Cortex of kidney (tissue), 1 donor: ENCODE data around the gene RPP14.
"Not testable (repeated sequence)": the region's sequence is repeated elsewhere in the genome, so short reads cannot be mapped to it uniquely, and the experiment has no call there.

Experiments
- DNase-seq: peaks from one replicate; lab custom pipeline; 2025; lab: John Stamatoyannopoulos, UW

RPP14 gene

DNA sequence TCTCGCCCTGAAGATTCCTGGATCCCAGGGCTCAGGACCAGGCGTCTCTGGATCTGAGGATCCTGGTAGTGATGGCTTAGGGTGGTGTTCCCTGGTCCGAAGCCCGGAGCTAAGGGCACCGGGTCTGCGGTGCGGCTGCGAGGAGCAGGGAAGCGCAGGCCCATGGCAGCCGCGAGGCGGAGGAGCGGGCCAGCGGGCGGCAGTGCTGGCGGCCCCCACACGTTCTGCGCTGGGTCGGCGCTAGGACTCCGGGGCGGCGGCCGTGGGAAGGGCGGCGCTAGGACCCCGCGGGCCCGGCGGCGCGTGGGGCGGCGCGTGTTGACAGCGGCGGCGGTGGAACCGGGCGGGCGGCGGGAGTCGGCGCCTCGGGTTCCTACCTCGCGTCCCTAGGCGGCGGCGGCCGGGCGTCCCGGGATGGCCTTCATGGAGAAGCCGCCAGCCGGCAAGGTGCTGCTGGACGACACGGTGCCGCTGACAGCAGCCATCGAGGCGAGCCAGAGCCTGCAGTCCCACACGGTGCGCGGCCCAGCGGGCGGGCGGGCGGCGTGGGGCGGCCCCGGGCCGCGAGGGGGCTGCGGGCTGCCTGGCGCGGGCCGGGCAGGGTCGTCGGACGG lies 26.6 kb downstream of the RPP14 start, which contains the start of gene PXK:
TSS of gene PXK (plus strand) at position 318 of the 614 bp plus-strand sequence. CDS start at position 415, 97 bp downstream.
- peak; percentile 10 for DNase-seq

DNA sequence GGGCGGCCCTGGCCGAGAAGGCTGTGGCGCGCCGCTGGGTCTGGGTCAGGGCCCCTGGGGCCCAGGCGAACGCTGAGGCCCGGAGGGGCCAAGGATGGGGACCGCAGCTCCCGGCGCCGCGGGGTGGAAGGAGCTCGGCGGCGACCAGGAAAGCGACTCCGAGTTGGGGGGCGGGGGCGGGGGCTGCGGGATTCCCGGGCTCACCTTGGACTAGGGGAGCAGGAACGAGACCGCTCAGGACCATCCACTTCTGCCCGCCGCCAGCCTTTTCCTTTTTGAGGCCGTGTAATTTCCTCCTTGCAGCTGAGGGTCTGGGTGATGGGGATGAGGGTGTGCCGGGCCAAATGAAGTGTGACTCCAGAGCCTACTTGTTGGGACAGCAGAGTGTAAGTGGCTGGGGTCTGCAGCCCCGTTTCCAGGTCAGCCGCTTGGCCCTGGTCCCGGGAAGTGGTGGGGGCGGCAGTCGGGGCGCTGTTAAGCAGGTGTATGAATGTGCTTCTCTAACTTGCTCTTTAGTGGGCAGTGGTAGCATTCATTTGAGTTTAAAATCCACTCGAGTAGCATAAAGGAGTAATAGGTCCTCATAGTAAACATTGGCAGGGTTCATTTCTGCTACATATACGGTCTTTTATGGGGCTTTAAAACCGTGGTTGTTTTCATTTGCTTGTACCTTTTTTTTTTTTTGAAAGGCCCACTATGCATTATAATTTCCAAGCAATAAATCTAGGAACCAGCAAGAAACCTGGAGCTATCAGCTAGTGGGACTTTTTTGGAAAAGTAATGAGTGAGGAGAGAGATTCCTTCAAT lies 27.4 kb downstream of the RPP14 start:
- no peak for DNase-seq

DNA sequence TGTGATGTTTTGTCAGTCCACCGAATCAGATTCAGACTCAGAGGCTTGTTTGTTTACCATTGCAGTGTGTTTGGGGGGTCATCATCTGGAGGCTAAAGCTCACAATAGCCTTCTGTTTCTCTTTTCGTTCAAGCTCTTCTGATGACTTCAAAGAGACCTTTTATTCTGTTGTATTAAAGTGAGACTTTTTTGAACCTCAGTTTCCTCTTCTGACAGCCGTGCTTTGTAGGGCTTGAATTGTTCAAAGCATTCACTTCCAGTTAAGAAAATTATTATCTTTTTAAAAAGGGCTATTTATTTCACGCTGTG lies 27.9 kb downstream of the RPP14 start:
- no peak for DNase-seq

DNA sequence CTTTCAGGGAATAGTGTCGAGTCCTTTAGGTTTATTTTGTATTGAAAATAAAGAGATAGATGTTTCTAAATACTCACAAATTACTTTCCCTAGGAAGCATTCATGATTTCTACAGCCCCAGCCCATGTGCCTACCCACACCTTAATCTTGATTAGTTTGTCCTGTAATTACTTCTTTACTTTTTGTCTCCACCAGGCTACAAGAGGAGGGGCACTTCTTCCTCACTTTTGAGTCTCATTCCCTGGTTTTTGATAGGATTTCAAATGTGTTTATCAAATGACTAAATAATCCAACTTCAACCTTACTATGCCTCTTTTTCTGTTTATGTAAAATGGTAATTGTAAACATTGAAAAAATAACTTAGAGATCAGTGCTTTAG lies 28.4 kb downstream of the RPP14 start:
- DNase-seq = no peak

DNA sequence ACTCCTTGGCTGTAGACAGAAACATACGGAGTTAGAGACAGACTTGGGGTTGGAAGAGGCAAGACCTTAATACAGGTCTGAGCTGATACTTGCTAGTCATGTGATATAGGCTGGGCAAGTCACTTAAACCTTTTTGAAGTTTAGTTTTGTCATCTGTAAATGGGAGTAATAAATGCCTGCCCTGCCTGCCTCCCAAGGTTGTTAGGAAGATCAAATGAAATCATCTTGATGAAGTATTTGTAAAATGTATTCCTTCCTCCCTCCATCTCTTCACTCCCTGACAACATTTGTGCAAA lies 29.6 kb downstream of the RPP14 start:
- no peak for DNase-seq

DNA sequence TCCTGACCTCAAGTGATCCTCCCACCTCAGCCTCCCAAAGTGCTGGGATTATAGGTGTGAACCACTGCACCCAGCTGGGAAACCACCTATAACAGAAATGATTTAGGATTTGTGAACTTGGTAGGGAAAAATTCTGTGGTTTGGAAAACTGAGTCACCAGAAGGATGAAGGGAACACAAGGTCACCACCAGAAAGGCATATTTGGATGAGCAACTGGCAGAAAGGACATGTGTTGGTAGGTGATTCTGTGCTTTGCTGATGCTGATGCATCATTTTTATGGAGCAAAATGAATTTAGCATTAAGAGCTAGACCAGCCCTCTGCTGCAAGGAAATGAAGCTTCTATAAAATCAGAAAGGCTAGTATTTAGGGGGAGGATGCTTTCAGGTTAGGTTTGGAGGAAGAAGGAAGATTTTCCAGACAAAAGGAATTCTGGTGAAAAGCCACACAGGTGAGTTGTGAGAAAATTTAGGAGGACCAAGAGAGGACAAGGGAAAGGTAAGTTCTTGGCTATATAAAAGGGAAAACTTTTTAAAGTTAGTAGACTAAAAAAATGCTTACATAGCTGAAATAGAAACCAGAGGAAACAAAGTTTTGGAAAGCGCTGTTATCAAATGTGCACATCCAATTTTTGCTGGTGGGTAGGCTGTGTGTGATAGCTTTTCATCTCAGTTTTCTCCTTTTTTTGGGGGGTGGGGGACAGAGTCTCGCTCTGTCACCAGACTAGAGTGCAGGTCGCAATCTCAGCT lies 30.3 kb downstream of the RPP14 start:
- no peak for DNase-seq

DNA sequence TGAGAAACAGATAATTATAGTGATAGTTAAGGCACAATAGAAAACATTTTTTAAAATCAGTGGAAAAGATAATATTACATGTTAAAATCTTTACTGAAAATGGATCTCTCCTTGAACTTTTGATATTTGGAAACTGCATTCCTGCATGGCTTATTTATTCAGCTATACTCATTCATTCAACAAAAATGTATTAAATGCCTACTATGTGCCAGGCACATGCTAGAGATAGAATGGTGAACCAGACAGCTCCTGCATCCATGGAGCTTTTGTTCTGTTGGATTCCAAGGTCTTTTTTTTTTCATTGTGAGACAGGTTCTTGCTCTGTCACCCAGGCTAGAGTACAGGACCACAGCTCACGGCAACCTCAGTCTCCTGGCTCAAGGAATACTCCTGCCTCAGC lies 31.1 kb downstream of the RPP14 start:
- no peak for DNase-seq

DNA sequence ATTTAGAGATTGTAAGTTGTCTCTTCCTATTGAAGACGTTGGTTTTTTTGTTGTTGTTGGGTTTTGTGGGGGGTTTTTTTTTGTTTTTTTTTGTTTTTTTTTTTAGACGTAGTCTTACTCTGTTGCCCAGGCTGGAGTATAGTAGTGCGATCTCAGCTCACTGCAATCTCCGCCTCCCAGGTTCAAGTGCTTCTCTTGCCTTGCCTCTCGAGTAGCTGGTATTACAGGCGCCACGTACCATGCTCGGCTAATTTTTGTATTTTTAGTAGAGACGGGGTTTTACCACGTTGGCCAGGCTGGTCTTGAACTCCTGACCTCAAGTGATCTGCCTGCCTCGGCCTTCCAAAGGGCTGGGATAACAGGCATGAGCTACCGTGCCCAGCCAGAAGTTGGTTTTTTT lies 33.1 kb downstream of the RPP14 start:
- DNase-seq = not testable (repeated sequence)

DNA sequence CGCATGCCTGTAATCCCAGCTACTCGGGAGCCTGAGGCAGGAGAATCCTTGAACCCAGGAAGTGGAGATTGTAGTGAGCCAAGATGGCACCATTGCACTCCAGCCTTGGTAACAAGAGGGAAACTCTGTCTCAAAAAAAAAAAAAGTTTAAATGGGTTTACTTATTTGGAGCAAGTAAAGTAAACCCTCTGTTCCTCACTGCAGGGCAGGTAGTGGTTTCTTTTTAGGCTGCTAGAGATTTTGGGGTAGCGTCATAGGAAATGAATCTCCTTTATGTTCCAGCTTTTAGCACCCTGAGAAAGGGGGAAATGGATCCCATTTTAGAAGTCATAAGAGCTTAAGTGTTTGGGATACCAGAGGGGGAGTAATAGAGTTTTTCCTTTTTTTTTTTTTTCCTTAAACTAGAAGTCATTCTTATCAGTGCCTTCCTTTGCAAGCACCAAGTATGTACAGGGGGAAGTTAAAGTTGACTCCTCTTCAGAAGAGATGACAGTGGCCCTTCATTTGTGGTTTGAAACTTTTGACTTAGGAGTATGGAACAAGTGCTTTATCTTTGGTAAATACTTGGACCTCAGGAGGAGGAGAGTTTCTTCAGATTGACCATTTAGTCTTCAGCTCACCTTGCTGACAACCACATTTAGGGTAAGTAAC lies 34.7 kb downstream of the RPP14 start:
- no peak for DNase-seq

DNA sequence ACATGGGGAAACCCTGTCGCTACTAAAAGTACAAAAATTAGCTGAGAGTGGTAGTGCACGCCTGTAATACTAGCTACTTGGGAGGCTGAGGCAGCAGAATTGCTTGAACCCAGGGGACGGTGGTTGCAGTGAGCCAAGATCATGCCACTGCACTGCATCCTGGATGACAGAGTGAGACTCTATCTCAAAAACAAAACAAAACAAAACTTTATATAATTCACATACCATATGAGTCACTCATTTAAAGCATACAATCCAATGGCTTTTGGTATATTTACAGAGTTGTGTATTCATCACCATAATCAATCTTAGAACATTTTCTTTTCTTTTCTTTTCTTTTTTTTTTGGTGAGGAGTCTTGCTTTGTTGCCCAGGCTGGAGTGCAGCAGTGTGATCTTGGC lies 35.3 kb downstream of the RPP14 start:
- no peak for DNase-seq

DNA sequence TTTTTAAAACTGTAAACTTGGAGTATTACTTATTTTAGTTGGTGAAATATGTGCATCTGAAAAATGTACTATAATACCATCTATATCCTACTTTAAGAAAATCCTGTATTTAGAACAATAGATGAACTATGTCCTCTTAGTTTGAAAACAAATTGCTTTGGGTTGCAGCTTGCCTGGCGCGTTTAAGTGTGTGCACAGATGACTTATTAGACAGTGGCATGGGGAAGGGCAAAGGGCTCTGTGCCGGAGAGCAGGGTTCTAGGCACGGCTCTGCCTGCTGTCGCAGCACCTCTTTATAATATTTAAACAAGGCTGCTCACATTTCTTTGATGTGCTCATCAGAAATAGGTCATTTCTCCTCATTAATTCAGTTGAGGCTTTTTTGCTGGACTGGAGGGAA lies 36.6 kb downstream of the RPP14 start:
- no peak for DNase-seq

DNA sequence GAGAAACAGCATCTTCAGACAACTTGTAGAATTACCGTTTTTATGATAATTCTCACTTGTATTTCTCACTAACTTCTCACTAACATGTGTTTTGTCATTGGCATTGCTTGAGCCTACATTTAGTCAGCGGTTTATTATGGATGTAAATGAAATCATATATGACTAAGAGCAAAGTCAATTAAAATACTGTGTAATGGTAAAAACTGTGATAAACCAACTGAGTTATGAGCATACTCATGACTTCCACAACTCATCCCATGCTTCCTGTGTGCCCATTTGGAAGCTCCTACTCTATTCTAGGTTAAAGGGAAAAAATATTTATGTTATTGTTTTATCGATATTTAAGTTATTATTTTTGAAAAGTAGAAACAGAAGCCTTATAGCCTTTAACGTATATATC lies 39.4 kb downstream of the RPP14 start:
- no peak for DNase-seq

DNA sequence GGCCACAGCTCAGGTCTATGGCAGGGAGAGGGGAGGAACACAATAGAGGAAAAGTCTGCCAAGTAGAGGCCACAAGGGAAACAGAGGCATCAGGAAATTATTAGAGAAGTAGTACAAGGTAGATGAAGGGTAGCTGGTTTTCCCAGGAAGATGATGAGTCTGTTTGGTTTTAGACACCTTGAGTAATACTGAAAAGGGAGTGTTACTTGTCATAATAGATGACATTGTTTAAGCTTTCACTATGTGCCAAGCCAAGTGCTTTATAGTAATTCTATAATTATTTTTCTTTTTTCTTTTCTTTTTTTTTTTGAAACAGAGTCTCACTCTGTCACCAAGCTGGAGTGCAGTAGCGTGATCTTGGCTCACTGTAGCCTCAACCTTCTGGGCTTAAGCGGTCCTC lies 40.3 kb downstream of the RPP14 start:
- DNase-seq = no peak

DNA sequence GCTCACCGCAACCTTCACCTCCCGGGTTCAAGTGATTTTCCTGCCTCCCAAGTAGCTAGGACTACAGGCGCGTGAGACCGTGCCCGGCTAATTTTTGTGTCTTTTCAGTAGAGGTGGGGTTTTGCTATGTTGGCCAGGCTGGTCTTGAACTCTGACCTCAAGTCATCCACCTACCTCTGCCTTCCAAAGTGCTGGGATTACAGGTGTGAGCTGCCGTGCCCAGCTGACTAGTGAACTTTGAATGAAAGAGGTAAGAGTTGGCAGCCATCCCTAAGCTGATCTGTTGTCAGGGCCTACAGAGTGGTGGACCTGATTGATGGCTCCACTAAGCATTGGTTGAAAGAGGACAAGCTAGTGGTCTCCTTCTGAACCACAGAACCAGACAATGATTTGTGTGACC lies 41.9 kb downstream of the RPP14 start:
- DNase-seq = no peak

DNA sequence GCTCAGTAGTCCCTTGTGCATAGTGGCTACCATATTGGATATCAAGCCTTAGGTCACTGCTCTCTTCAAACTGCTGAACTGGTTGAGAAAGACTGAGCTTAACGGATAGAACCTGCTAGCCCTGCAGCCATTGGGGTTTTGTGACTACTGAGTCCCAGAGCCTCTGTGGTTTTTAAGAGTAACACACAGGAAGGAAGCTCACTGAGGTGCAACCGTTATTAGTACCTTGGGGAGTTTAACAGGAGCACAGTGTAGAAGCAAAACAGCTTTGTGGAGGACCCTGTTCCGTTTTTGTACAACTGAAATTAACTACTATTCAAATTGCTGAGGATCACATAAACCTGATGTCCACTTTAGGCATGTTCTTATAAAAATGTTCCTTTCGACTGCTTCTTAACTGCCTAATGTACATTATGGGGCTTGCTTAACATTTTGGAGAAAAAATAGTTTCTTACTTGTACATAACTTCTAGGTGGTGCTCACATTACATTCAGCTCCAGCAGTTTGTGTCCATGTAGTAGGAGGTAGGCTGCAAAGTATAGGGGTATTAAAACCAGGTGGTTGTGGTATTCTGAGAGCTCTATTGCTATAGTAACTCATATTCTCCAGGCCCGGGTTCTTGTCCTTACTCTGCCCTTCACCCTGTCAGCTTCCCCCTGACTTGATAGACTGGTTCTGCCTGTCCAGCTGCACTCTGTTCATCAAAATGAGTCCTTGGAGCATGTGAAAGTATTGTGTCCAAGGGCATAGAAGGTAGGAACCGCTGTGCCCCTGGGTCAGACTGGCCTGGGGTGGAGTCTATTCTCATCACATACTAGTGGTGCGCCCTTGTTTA lies 44.0 kb downstream of the RPP14 start:
- DNase-seq = no peak

DNA sequence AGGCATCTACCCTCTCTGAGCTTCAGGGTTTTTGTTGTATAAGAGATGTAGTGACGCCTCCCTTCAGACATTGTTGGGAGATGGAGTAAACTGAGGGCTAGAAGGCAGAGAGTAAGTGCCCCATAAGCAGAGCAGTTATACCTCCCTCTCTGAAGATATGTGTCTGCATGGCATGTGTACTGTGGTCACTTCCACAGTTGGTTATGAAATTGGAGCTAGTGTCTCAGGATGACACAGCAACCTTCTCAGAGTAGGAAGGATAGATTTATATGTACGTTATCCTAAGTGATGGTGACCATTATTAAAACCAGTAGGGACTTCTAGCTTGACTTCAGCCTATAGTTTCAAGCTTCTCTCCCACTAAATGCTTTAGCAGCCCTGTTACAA lies 44.6 kb downstream of the RPP14 start:
- DNase-seq = no peak

DNA sequence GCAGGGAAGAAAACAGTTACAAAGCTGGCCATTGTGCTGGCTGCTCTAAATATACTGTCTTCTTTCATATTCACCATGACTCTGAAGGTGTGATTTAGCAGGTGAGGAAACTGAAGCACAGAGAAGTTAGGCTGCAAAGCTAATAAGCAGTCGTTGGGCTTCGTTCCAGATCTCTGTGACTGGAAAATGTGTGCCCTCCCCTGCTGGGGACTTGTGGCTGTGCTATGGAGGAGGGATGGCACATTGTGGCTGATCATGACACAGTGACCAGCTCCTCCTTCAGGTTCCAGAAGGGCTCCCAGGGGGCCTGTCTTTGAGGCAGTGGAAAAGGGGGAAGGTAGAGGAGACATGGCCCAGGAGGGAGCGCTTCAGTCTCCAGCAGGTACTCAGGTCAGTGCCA lies 45.9 kb downstream of the RPP14 start:
- DNase-seq = no peak

DNA sequence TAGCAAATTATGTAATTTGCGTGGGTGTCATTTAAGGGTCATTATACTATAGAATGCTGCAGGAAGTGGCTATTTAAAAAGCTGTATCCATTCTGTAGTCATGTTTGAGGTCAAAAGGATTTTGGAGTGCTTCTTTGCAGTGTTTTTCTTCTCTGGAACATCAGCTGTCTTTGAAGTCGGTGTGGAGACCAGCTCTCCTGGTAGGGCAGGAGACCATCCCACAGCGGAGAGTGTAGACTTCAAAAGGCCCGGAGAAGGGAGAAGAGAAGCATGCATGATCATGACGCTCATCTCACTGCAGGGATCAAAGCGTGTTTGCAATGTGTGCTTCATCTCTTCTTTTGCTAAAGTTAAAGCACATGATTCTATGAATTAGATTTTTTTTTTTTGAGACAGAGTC lies 46.6 kb downstream of the RPP14 start:
- DNase-seq = no peak

DNA sequence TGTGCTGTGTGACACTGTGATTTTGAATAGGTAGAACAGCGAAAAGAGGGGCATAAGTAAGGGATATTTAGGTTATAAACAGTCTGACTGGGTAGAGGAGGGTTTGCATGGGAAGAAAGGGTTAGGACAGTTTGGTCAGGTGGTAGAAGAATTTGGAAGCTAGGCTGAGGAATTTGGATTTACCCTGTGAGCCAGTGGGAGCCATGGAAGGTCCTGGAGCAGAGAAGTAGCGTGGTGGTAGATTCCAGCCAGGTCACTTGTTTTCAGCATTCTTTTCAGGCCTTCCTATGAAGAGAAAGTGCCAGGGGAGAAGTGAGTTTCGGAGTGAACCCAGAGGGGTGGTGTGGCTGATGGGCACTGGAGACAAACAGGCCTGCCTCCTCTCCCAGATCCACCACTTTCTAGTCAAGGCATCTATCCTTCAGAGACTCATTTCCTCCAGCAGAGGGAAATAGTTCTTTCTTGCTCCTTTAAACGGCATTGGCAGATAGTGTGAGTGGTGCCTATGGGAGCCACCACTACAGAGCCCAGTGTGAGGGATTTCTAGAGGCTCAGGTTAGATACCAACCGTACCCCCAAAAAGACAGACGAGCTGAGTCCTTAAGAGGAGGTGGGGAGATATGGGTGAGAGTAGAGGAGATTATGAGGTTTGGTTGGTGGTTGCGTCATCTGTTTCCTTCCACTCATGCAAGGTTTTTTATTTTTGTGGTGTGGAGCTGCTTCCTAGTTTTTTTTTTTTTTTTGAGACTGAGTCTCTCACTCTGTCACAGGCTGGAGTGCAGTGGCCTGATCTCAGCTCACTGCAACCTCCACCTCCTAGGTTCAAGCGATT lies 47.9 kb downstream of the RPP14 start:
- DNase-seq = no peak

DNA sequence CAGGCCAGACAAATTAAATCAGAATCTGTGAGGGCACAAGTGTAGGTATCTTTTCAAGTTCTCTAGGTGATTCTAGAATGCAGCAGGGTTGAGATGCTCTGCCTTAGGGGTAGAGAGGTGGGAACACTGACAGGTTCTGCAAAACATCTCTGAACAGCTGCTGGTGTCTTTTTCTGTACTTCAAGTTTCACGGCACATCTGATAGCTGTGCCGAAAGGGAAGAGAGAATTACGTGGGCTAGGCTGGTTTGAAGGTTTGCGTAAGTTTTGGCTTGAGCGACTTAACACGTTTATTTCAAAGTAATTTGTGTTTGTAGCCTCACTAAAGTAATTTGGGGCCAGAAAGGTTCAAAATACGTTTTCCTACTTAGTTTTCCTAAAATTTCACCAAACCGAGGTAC lies 49.1 kb downstream of the RPP14 start:
- DNase-seq = no peak

DNA sequence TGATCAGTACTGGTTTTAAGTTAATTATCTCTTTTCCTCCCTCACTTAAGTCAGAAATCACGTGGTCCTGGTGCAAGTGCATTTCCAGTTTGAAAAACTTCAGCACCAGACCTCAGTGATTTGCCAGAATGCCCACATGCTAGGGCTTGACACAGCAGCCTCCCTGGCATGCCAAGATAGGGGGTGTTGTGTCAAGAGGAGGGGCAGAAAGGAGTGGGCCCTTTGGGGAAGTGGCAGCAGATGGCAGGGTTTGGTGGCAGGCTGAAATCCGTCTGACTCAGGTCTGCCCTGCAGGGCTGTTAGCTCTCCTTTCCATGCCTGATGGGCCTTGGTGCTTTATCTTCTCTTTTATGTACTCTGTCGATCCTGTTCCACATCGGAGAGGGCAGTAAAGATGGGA lies 50.0 kb downstream of the RPP14 start:
- no peak for DNase-seq
